Peyer's patch (tissue), 4 donors: ENCODE data around the gene FRMD5. TPM values are rescaled to one million over a fixed set of nuclear protein-coding genes. Genes with fewer than 3 reads are reported as not detected.
A peak's percentile ranks its signal among the peaks of the same experiment; 100 is the strongest.

Experiments
- DNase-seq, 3 donors: peaks; one replicate each; pipeline ENCODE4 v3.0.0-alpha.2; 2017 to 2019
- H3K27ac ChIP-seq, 4 donors: fragments of 200-600 bp; sonication (generic); one replicate each; pipeline ENCODE4 v1.5.1; 2016 to 2019
- H3K27me3 ChIP-seq, 2 donors: fragments of 200-600 bp; sonication (generic); one replicate each; pipeline ENCODE4 v1.5.1; 2019
- H3K36me3 ChIP-seq, 3 donors: fragments of 200-600 bp; sonication (generic); one replicate each; pipeline ENCODE4 v1.5.1; 2016 to 2019
- H3K4me1 ChIP-seq, 4 donors: fragments of 200-600 bp; sonication (generic); one replicate each; pipeline ENCODE4 v1.5.1; 2016 to 2019
- H3K4me3 ChIP-seq, 4 donors: fragments of 200-600 bp; sonication (generic); 1 replicate in 3 of 4; 2 replicates in 1 of 4; pipeline ENCODE4 v1.5.1; 2016 to 2019; ENCODE audit warnings: mild to moderate bottlenecking in 1 of 4
- H3K9me3 ChIP-seq, 4 donors: fragments of 200-600 bp; sonication (generic); one replicate each; pipeline ENCODE4 v1.5.1; 2016 to 2019; ENCODE audit warnings: mild to moderate bottlenecking in 1 of 4
- CTCF ChIP-seq, 6 experiments: fragments of 450-650 bp in 4 of 6; fragments of 200-600 bp in 2 of 6; sonication (generic) in 1 of 6; IDR thresholded peaks; one replicate each; pipeline ENCODE4 v1.5.1; 2017 to 2019; ENCODE audit warnings: antibody characterized with exemption in 6 of 6, mild to moderate bottlenecking in 3 of 6, moderate library complexity in 1 of 6
- POLR2A ChIP-seq, 2 donors: fragments of 450-650 bp; IDR thresholded peaks; one replicate each; pipeline ENCODE4 v1.5.1; 2017; ENCODE audit warnings: antibody characterized with exemption in 2 of 2, mild to moderate bottlenecking in 2 of 2, moderate library complexity in 2 of 2
- total RNA-seq, 4 donors: library from RNA; depleted of rRNA; stranded (reverse); fragments of >200 nt; gene quantifications; one replicate each; pipeline ENCODE4 v1.1.0, GENCODE V29; 2016

Gene FRMD5
- total RNA-seq, 4 donors from 2014 or later: 0.54 to 5.0 (median 0.57) TPM; not detected in 1

- no peak for TF ChIP-seq POLR2A (IDR thresholded peaks at IDR 0.05)
- peak; percentile 32 to 86 (median 78) for TF ChIP-seq CTCF (IDR thresholded peaks at IDR 0.05)
- no peaks in the 10 kb centered on the region for H3K27me3 ChIP-seq
- no peak overlapping the region for H3K27ac ChIP-seq
- H3K4me3 ChIP-seq: no peak overlapping the region
- no peaks in the 10 kb centered on the region for H3K4me1 ChIP-seq
- DNase-seq: peak in 2 of 3 donors; percentile 49 to 89
- no peaks in the 10 kb centered on the region for H3K36me3 ChIP-seq
- H3K9me3 ChIP-seq: no peaks in the 10 kb centered on the region
Observed at GRCh38 chr15:44066211-44066827, 128.8 kb downstream of the FRMD5 start.

- H3K4me1 ChIP-seq: no peaks in the 10 kb centered on the region
- no peaks in the 10 kb centered on the region for H3K36me3 ChIP-seq
- H3K27me3 ChIP-seq: no peaks in the 10 kb centered on the region
- H3K9me3 ChIP-seq: no peaks in the 10 kb centered on the region
- TF ChIP-seq POLR2A (IDR thresholded peaks at IDR 0.05): no peak
- TF ChIP-seq CTCF (IDR thresholded peaks at IDR 0.05): no peak
- no peak overlapping the region for H3K4me3 ChIP-seq
- no peak overlapping the region for H3K27ac ChIP-seq
- no peak for DNase-seq
Observed at GRCh38 chr15:44064706-44065105, 130.4 kb downstream of the FRMD5 start.

GRCh38 chr15:44058126-44058525, 136.9 kb downstream of the FRMD5 start:
- no peaks in the 10 kb centered on the region for H3K27me3 ChIP-seq
- no peak overlapping the region for H3K27ac ChIP-seq
- TF ChIP-seq POLR2A (IDR thresholded peaks at IDR 0.05): no peak
- no peak for DNase-seq
- H3K9me3 ChIP-seq: no peaks in the 10 kb centered on the region
- H3K36me3 ChIP-seq: no peaks in the 10 kb centered on the region
- no peaks in the 10 kb centered on the region for H3K4me1 ChIP-seq
- no peak overlapping the region for H3K4me3 ChIP-seq

GRCh38 chr15:44045661-44046060, 149.4 kb downstream of the FRMD5 start:
- Histone ChIP-seq H3K36me3 (no peaks in the 10 kb centered on the region), H3K27ac (no peak overlapping the region), H3K4me3 (no peak overlapping the region), H3K27me3 (no peaks in the 10 kb centered on the region), H3K9me3 (no peaks in the 10 kb centered on the region), H3K4me1 (no peaks in the 10 kb centered on the region)
- no peak for DNase-seq
- no peak for TF ChIP-seq CTCF (IDR thresholded peaks at IDR 0.05)
- TF ChIP-seq POLR2A (IDR thresholded peaks at IDR 0.05): no peak

- Histone ChIP-seq H3K4me3 (no peak overlapping the region), H3K4me1 (no peaks in the 10 kb centered on the region), H3K36me3 (no peaks in the 10 kb centered on the region), H3K27ac (no peak overlapping the region), H3K9me3 (no peaks in the 10 kb centered on the region), H3K27me3 (no peaks in the 10 kb centered on the region)
- DNase-seq: no peak
- TF ChIP-seq CTCF (IDR thresholded peaks at IDR 0.05) (no peak), POLR2A (IDR thresholded peaks at IDR 0.05) (no peak)
Observed at GRCh38 chr15:44045217-44045616, 149.9 kb downstream of the FRMD5 start.

GRCh38 chr15:44038755-44039191, 156.3 kb downstream of the FRMD5 start:
- H3K4me3 ChIP-seq: no peak overlapping the region
- H3K36me3 ChIP-seq: no peaks in the 10 kb centered on the region
- H3K27ac ChIP-seq: no peak overlapping the region
- H3K9me3 ChIP-seq: no peaks in the 10 kb centered on the region
- H3K4me1 ChIP-seq: no peaks in the 10 kb centered on the region
- TF ChIP-seq POLR2A (IDR thresholded peaks at IDR 0.05) (no peak), CTCF (IDR thresholded peaks at IDR 0.05) (no peak)
- H3K27me3 ChIP-seq: no peaks in the 10 kb centered on the region
- DNase-seq: no peak
